GOT3 (cell line): ENCODE measurements around the gene C16orf87.
"Not testable (repeated sequence)": the region's sequence is repeated elsewhere in the genome, so short reads cannot be mapped to it uniquely, and the experiment has no call there.

Source experiments
- DNase-seq: peaks from one replicate; lab custom pipeline; 2025; ENCODE audit warnings: mixed read lengths; lab: John Stamatoyannopoulos, UW

Gene C16orf87

GRCh38 chr16:46830902-46831647 is at the start of gene C16orf87:
Gene C16orf87 (minus strand): TSS chr16:46831180. CDS start chr16:46831149, 31 bp downstream.
- peak; percentile 93 for DNase-seq

- DNase-seq, result no peak
Observed at GRCh38 chr16:46875243-46875642, 44.3 kb upstream of the C16orf87 start.

GRCh38 chr16:46873201-46873600 is 42.2 kb upstream of the C16orf87 start:
- no peak for DNase-seq

- DNase-seq, result no peak
Observed at GRCh38 chr16:46871597-46871996, 40.6 kb upstream of the C16orf87 start.

- DNase-seq, result not testable (repeated sequence)
Observed at GRCh38 chr16:46868891-46869290, 37.9 kb upstream of the C16orf87 start.

- not testable (repeated sequence) for DNase-seq
Observed at GRCh38 chr16:46867486-46867885, 36.5 kb upstream of the C16orf87 start.

- DNase-seq, result no peak
Observed at GRCh38 chr16:46866286-46866685, 35.3 kb upstream of the C16orf87 start.

GRCh38 chr16:46862555-46863447 is 31.8 kb upstream of the C16orf87 start:
- DNase-seq, result no peak

GRCh38 chr16:46859719-46860152 is 28.8 kb upstream of the C16orf87 start:
- peak; percentile 47 for DNase-seq

GRCh38 chr16:46858151-46858550 is 27.2 kb upstream of the C16orf87 start:
- no peak for DNase-seq

GRCh38 chr16:46857368-46857945 is 26.5 kb upstream of the C16orf87 start:
- no peak for DNase-seq

GRCh38 chr16:46855389-46855788 is 24.4 kb upstream of the C16orf87 start:
- DNase-seq, result no peak

GRCh38 chr16:46854846-46855245 is 23.9 kb upstream of the C16orf87 start:
- DNase-seq, result no peak

- DNase-seq, result peak; percentile 37
Observed at GRCh38 chr16:46853713-46854443, 22.9 kb upstream of the C16orf87 start.

GRCh38 chr16:46852130-46852529 is 21.1 kb upstream of the C16orf87 start:
- no peak for DNase-seq

- no peak for DNase-seq
Observed at GRCh38 chr16:46850619-46851555, 19.9 kb upstream of the C16orf87 start.

GRCh38 chr16:46848768-46849764 is 18.1 kb upstream of the C16orf87 start:
- DNase-seq, result no peak

GRCh38 chr16:46845952-46846351 is 15.0 kb upstream of the C16orf87 start:
- DNase-seq, result no peak

GRCh38 chr16:46844771-46845170 is 13.8 kb upstream of the C16orf87 start:
- DNase-seq, result no peak
